Calu3 (cell line): ENCODE measurements around the gene XCR1. TPM values are rescaled to one million over a fixed set of nuclear protein-coding genes. Genes with fewer than 3 reads are reported as not detected.
"Not testable (repeated sequence)": the region's sequence is repeated elsewhere in the genome, so short reads cannot be mapped to it uniquely, and the experiment has no call there.

Experiments used
- BruUV-seq: library from RNA; stranded (reverse); fragments of 400-500 nt; replicated peaks from 2 replicates; lab custom pipeline; 2021; lab: Mats Ljungman, UMichigan
- CTCF ChIA-PET: fragments of 300-600 bp; sonication (Branson Sonifier 250); formaldehyde crosslinking; loops from one replicate; lab custom pipeline; 2022; ENCODE audit warnings: antibody characterized with exemption; lab: Charles Lee
- DNase-seq: peaks from one replicate; pipeline ENCODE4 v3.0.0; 2022
- H3K27ac Mint-ChIP-seq: one replicate; pipeline ENCODE4 v1.8.0; 2022; ENCODE audit warnings: mixed read lengths; ENCODE audit not compliant: unreplicated experiment
- H3K27me3 Mint-ChIP-seq: one replicate; pipeline ENCODE4 v1.8.0; 2022; ENCODE audit warnings: mixed read lengths; ENCODE audit not compliant: unreplicated experiment
- H3K36me3 Mint-ChIP-seq: one replicate; pipeline ENCODE4 v1.8.0; 2022; ENCODE audit warnings: mild to moderate bottlenecking, moderate library complexity, mixed read lengths; ENCODE audit not compliant: insufficient read depth, unreplicated experiment
- H3K4me1 Mint-ChIP-seq: one replicate; pipeline ENCODE4 v1.8.0; 2022; ENCODE audit warnings: mild to moderate bottlenecking, low read depth, mixed read lengths; ENCODE audit not compliant: unreplicated experiment
- H3K4me3 Mint-ChIP-seq: one replicate; pipeline ENCODE4 v1.8.0; 2022; ENCODE audit warnings: mild to moderate bottlenecking, low read depth, moderate library complexity, mixed read lengths; ENCODE audit not compliant: unreplicated experiment
- H3K9me3 Mint-ChIP-seq: one replicate; pipeline ENCODE4 v1.8.0; 2022; ENCODE audit warnings: low read depth, mixed read lengths; ENCODE audit not compliant: unreplicated experiment
- intact Hi-C: fragments of 100-400 bp; cut with micrococcal nuclease; formaldehyde crosslinking; loops from one replicate; pipeline ENCODE4 v1.10.0; 2022; ENCODE audit not compliant: unreplicated experiment
- total RNA-seq: library from RNA; stranded (reverse); gene quantifications from 2 replicates; pipeline ENCODE4 v1.2.3, GENCODE V29; 2022
- TF ChIP-seq, protein P1 (sequence below): fragments of 200-600 bp; IDR thresholded peaks from one replicate; pipeline ENCODE4 v1.8.0; 2022; ENCODE audit warnings: antibody characterized with exemption; ENCODE audit not compliant: unreplicated experiment

The XCR1 gene
- total RNA-seq, 1 experiment from 2014 or later, result not detected

DNA sequence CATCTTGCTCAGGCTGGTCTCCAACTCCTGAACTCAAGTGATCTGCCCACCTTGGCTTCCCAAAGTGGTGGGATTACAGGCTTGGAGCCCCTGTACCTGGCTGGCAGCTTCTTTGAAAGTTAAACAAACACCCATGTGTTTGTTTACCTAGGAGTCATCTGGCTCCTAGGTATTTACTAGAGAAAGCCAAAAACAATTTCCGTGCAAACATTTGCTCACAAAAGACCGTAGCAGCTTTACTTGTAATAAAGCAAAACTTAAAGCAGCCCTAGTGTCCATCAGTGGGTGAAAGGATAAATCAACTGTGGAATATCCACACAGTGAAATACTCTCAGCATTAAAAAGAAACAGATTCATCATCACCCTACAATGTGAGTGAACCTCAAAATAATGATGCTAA lies 29.4 kb upstream of the XCR1 start:
- no peak overlapping the region for H3K27ac Mint-ChIP-seq
- H3K4me1 Mint-ChIP-seq, result no peaks in the 10 kb centered on the region
- no peak for DNase-seq
- CTCF ChIA-PET, result no interaction called here
- BruUV-seq, result no TSS peak
- no peaks in the 10 kb centered on the region for H3K36me3 Mint-ChIP-seq
- intact Hi-C loops, result no loop called here
- TF ChIP-seq, protein P1, sequence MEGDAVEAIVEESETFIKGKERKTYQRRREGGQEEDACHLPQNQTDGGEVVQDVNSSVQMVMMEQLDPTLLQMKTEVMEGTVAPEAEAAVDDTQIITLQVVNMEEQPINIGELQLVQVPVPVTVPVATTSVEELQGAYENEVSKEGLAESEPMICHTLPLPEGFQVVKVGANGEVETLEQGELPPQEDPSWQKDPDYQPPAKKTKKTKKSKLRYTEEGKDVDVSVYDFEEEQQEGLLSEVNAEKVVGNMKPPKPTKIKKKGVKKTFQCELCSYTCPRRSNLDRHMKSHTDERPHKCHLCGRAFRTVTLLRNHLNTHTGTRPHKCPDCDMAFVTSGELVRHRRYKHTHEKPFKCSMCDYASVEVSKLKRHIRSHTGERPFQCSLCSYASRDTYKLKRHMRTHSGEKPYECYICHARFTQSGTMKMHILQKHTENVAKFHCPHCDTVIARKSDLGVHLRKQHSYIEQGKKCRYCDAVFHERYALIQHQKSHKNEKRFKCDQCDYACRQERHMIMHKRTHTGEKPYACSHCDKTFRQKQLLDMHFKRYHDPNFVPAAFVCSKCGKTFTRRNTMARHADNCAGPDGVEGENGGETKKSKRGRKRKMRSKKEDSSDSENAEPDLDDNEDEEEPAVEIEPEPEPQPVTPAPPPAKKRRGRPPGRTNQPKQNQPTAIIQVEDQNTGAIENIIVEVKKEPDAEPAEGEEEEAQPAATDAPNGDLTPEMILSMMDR, result no peak
- no peaks in the 10 kb centered on the region for H3K9me3 Mint-ChIP-seq
- peaks cover 91% of the 10 kb centered on the region for H3K27me3 Mint-ChIP-seq
- no peak overlapping the region for H3K4me3 Mint-ChIP-seq

DNA sequence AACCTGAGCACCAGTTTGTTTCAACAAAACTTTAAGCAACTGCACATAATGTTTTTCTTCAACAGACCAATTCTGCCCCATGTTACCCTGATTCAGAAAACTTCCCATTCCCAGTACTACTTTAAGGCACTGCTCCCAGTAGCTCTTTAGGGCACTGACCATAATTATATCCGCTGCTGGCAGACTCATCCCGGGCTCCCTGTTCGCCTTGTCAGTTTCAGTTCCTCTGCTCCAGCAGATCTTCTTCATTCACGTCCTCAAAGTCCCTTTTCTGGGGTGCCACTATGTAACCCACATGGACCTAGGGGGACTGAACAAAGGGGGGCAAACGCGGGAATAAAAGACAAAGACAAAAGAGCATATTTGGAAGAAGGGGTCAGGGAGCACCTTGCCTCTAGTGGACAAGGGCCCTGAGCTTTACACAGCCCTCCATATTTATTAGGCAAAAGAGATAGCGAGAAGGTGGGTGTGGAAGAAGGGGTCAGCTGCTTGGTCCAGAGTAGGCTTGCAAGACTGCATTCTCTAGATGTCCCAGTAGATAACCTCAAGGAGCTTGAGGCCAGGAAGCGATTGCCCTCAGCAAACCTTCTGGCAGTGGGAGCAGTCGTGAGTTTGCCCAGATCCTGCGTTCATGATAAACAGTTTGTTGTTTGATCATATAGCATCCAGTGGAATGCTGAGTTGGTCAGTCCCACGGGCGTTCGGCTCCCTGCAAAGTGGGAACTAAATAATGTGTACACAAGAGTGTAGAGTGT lies 26.7 kb upstream of the XCR1 start:
- H3K9me3 Mint-ChIP-seq, intact Hi-C loops, H3K4me3 Mint-ChIP-seq, H3K36me3 Mint-ChIP-seq, DNase-seq, CTCF ChIA-PET, BruUV-seq, H3K27ac Mint-ChIP-seq, H3K4me1 Mint-ChIP-seq: not testable (repeated sequence)
- H3K27me3 Mint-ChIP-seq, result peaks cover 94% of the 10 kb centered on the region

DNA sequence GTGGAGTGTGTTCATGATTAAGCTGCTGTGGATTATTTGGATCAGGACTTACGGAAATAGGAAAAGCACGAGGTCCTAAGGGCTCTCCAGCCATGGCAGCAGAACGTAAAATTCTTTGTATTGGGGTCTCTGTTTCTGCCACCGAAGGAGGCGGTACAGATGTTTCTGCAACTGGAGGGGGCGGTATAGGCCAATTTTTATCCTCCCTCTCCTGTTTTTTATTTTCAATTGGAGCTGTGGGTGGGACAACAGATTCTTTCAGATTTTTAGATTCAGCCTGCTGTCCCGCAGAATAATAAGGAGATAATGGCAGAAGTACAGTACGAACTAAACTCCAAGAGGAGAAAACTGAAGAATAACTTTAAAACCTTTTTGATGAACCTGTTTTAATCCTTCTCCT lies 26.0 kb upstream of the XCR1 start:
- intact Hi-C loops, H3K9me3 Mint-ChIP-seq, BruUV-seq, DNase-seq, CTCF ChIA-PET, H3K4me1 Mint-ChIP-seq, H3K4me3 Mint-ChIP-seq, H3K36me3 Mint-ChIP-seq, H3K27ac Mint-ChIP-seq: not testable (repeated sequence)
- H3K27me3 Mint-ChIP-seq, result peaks cover 94% of the 10 kb centered on the region

DNA sequence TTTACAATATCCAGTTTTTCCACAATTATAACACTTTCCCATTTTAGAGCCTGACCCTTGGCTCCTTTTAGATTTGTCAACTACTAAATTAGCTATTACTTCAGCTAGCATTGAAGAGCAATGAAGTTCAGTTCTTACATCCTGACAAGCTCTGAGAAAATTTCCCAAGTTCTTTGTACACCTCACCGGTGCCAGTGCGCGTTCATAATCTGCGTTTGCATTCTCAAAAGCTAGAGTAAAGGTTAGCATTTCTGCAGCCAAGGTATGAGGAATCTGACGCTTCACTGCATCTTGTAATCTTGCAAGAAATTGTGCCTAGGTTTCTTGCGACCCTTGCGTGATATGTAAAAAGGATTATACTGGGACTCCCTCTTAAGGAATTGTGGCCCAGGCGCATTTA lies 25.2 kb upstream of the XCR1 start:
- no peak overlapping the region for H3K27ac Mint-ChIP-seq
- BruUV-seq, result no TSS peak

DNA sequence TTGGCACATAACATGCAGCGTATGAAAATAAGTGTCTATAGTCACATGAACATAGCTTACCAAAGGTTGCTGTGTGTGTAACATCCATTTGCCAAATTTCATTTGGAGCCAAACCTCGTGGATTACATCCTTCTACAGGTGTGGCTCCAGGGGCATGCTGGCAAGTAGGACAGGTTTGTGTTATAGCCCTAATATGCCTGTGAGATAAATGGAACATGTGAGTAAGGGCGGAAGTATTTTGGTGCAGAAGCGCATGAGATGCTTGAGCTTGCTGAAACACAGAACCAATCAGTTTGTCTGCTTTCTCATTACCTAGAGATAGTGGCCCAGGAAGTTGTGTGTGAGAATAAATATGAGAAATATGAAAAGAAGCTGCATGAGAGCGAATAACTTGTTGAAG lies 21.8 kb upstream of the XCR1 start:
- no peak overlapping the region for H3K27ac Mint-ChIP-seq
- CTCF ChIA-PET, result no interaction called here
- DNase-seq, result no peak
- H3K36me3 Mint-ChIP-seq, result no peaks in the 10 kb centered on the region
- no peaks in the 10 kb centered on the region for H3K9me3 Mint-ChIP-seq
- H3K4me3 Mint-ChIP-seq, result no peak overlapping the region
- peaks cover 54% of the 10 kb centered on the region for H3K27me3 Mint-ChIP-seq
- no TSS peak for BruUV-seq
- H3K4me1 Mint-ChIP-seq, result peaks cover 9% of the 10 kb centered on the region
- intact Hi-C loops, result no loop called here
- TF ChIP-seq, protein P1, result no peak

More for the DNA sequence above, 25.2 kb upstream of the XCR1 start:
- no peaks in the 10 kb centered on the region for H3K4me1 Mint-ChIP-seq
- no peaks in the 10 kb centered on the region for H3K9me3 Mint-ChIP-seq
- CTCF ChIA-PET, result no interaction called here
- DNase-seq, result no peak
- TF ChIP-seq, protein P1, result no peak
- peaks cover 87% of the 10 kb centered on the region for H3K27me3 Mint-ChIP-seq
- intact Hi-C loops, result no loop called here
- no peaks in the 10 kb centered on the region for H3K36me3 Mint-ChIP-seq
- H3K4me3 Mint-ChIP-seq, result no peak overlapping the region

DNA sequence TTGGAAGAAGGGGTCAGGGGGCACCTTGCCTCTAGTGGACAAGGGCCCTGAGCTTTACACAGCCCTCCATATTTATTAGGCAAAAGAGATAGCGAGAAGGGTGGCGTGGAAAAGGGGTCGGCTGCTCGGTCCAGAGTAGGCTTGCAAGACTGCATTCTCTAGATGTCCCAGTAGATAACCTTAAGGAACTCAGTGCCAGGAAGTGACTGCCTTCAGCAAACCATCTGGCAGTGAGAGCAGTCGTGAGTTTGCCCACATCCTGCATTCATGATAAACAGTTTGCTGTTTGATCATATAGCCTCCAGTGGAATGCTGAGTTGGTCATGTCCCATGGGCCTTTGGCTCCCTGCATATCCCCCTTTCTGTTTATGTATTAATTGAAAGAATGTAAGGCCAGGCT lies 18.9 kb upstream of the XCR1 start:
- H3K36me3 Mint-ChIP-seq, H3K27ac Mint-ChIP-seq, H3K4me1 Mint-ChIP-seq, CTCF ChIA-PET, H3K9me3 Mint-ChIP-seq, H3K4me3 Mint-ChIP-seq, BruUV-seq, intact Hi-C loops, DNase-seq: not testable (repeated sequence)
- H3K27me3 Mint-ChIP-seq, result peaks cover 33% of the 10 kb centered on the region
